GM12892 (cell line): Measurements from ENCODE around the gene RNF17.

Experiments
- POLR2A ChIP-seq: IDR thresholded peaks from 2 replicates; pipeline ENCODE4 v1.6.1; 2011; ENCODE audit warnings: low read depth, low read length, control low read depth
- POLR2AphosphoS5 ChIP-seq: IDR thresholded peaks from 2 replicates; pipeline ENCODE4 v1.6.1; 2011; ENCODE audit warnings: low read depth, low read length, control low read depth
- TAF1 ChIP-seq: IDR thresholded peaks from 2 replicates; pipeline ENCODE4 v1.6.1; 2011; ENCODE audit warnings: low read depth, mild to moderate bottlenecking, control low read depth, low read length, borderline replicate concordance

DNA sequence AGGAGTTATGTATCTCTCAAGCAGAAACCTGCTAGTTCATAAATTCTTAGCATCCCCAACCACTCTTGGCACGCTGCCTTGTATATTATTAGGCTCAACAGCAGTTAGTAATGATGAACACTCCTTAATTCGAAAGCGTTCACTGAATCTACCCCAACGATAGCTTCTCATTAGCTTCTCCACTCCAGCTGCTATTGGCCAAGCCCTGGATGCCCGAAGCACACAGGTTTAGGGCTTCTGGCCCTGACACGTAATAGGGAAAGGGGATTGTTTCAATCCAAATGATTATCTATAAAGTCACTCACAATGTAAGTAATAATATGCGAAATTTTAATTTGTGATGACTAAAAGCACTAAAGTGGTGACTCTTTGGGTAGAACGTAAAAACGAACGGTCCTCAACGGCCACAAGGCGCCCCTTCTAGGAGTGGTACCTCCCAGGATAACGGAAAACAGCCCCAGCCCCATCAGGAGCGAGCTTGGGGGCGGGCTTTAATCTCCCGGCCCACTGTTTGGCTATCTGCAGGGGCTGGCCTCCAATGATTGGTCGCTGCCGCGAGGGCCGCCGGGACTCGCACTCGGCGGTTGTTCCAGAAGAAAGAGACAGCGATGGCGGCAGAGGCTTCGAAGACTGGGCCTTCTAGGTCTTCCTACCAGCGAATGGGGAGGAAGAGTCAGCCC, at the start of gene RNF17:
- no peak for TF ChIP-seq POLR2AphosphoS5
- no peak for TF ChIP-seq TAF1
- TF ChIP-seq POLR2A: no peak
